Parathyroid adenoma (tissue), 2 donors: Measurements from ENCODE around the gene SPEN.
"Not testable (repeated sequence)": the region's sequence is repeated elsewhere in the genome, so short reads cannot be mapped to it uniquely, and the experiment has no call there.

Experiments used
- H2AFZ ChIP-seq: fragments of 300-600 bp; sonication (generic); one replicate; pipeline ENCODE4 v1.7.0; 2017; ENCODE audit warnings: antibody characterized with exemption, mild to moderate bottlenecking
- H3K27ac ChIP-seq: fragments of 300-600 bp; sonication (generic); one replicate; pipeline ENCODE4 v1.7.0; 2017
- H3K27me3 ChIP-seq: fragments of 300-600 bp; sonication (generic); one replicate; pipeline ENCODE4 v1.7.0; 2017; ENCODE audit warnings: low read length; ENCODE audit not compliant: control insufficient read depth, insufficient read depth
- H3K36me3 ChIP-seq: fragments of 300-600 bp; sonication (generic); one replicate; pipeline ENCODE4 v1.7.0; 2017; ENCODE audit warnings: low read length; ENCODE audit not compliant: control insufficient read depth, insufficient read depth
- H3K4me1 ChIP-seq: fragments of 300-600 bp; sonication (generic); one replicate; pipeline ENCODE4 v1.7.0; 2017; ENCODE audit warnings: control low read depth
- H3K4me2 ChIP-seq: fragments of 300-600 bp; sonication (generic); one replicate; pipeline ENCODE4 v1.7.0; 2017; ENCODE audit warnings: low read length
- H3K4me3 ChIP-seq: fragments of 300-600 bp; sonication (generic); one replicate; pipeline ENCODE4 v1.7.0; 2017; ENCODE audit warnings: low read depth, low read length
- H3K79me2 ChIP-seq: fragments of 300-600 bp; sonication (generic); one replicate; pipeline ENCODE4 v1.7.0; 2017; ENCODE audit warnings: control low read depth
- H3K9ac ChIP-seq: fragments of 300-600 bp; sonication (generic); one replicate; pipeline ENCODE4 v1.7.0; 2017; ENCODE audit warnings: mild to moderate bottlenecking
- H3K9me3 ChIP-seq: fragments of 300-600 bp; sonication (generic); one replicate; pipeline ENCODE4 v1.7.0; 2017; ENCODE audit warnings: low read length; ENCODE audit not compliant: control insufficient read depth
- CTCF ChIP-seq: fragments of 300-600 bp; sonication (generic); IDR thresholded peaks from one replicate; pipeline ENCODE4 v1.7.0; 2017; ENCODE audit warnings: antibody characterized with exemption, mild to moderate bottlenecking
- donor health status: primary hyperparathyroidism.

The SPEN gene

GRCh38 chr1:15974855-15975254, 127.3 kb downstream of the SPEN start:
- no peak overlapping the region for H3K27ac ChIP-seq
- no peak for TF ChIP-seq CTCF
- peaks cover 20% of the 10 kb centered on the region for H3K79me2 ChIP-seq
- H3K27me3 ChIP-seq = no peaks in the 10 kb centered on the region
- H2AFZ ChIP-seq = no peak overlapping the region
- H3K4me1 ChIP-seq = no peaks in the 10 kb centered on the region
- peak overlapping the region; percentile 94 for H3K4me3 ChIP-seq
- H3K36me3 ChIP-seq = no peaks in the 10 kb centered on the region
- H3K9ac ChIP-seq = no peak overlapping the region
- no peaks in the 10 kb centered on the region for H3K9me3 ChIP-seq
- peak overlapping the region; percentile 91 for H3K4me2 ChIP-seq

GRCh38 chr1:15975358-15975804, 127.9 kb downstream of the SPEN start:
- no peaks in the 10 kb centered on the region for H3K9me3 ChIP-seq
- H3K36me3 ChIP-seq = no peaks in the 10 kb centered on the region
- H3K9ac ChIP-seq = no peak overlapping the region
- H3K4me2 ChIP-seq = peak overlapping the region; percentile 91
- no peak for TF ChIP-seq CTCF
- peaks cover 20% of the 10 kb centered on the region for H3K79me2 ChIP-seq
- no peaks in the 10 kb centered on the region for H3K4me1 ChIP-seq
- H3K27me3 ChIP-seq = no peaks in the 10 kb centered on the region
- H3K4me3 ChIP-seq = peak overlapping the region; percentile 94
- H3K27ac ChIP-seq = no peak overlapping the region
- peak overlapping the region; percentile 92 for H2AFZ ChIP-seq

- Histone ChIP-seq H3K4me3 (peak within 1 kb of the TSS; percentile 94), H3K4me1 (no peaks in the 10 kb centered on the region), H3K4me2 (peak within 1 kb of the TSS; percentile 91), H3K79me2 (peaks cover 18% of the 10 kb centered on the region), H3K27me3 (no peaks in the 10 kb centered on the region), H3K36me3 (no peaks in the 10 kb centered on the region), H2AFZ (peak within 1 kb of the TSS; percentile 92), H3K9me3 (no peaks in the 10 kb centered on the region), H3K27ac (peak within 1 kb of the TSS; percentile 61), H3K9ac (no peak within 1 kb of the TSS)
- TF ChIP-seq CTCF = no peak
These were observed 128.5 kb downstream of the SPEN start, which contains the start of gene ZBTB17 for GRCh38 chr1:15975805-15976680. TSS of gene ZBTB17 (minus strand) at chr1:15976101. CDS start at chr1:15948495, 27,606 bp downstream.

GRCh38 chr1:15977947-15978346, 130.4 kb downstream of the SPEN start:
- not testable (repeated sequence) for H3K4me3 ChIP-seq, H3K27me3 ChIP-seq, H3K4me1 ChIP-seq, H3K9me3 ChIP-seq, H3K27ac ChIP-seq, H2AFZ ChIP-seq, H3K36me3 ChIP-seq, H3K4me2 ChIP-seq, H3K9ac ChIP-seq
- peaks cover 11% of the 10 kb centered on the region for H3K79me2 ChIP-seq

GRCh38 chr1:15981679-15982078, 134.2 kb downstream of the SPEN start:
- TF ChIP-seq CTCF = no peak
- Histone ChIP-seq H3K79me2 (no peaks in the 10 kb centered on the region), H3K4me3 (no peak overlapping the region), H3K9ac (no peak overlapping the region), H3K27me3 (no peaks in the 10 kb centered on the region), H3K4me1 (no peaks in the 10 kb centered on the region), H3K27ac (no peak overlapping the region), H3K4me2 (no peak overlapping the region), H3K36me3 (no peaks in the 10 kb centered on the region), H2AFZ (no peak overlapping the region), H3K9me3 (no peaks in the 10 kb centered on the region)
